Measurements from ENCODE around the gene PITPNC1.

GRCh38 chr17:67517325-67517724 is 140.2 kb downstream of the PITPNC1 start:
- no peak for TF ChIP-seq POLR2A (IDR thresholded peaks at IDR 0.05)
- peak in 1 of 6 experiments; percentile 13 for TF ChIP-seq CTCF (IDR thresholded peaks at IDR 0.05)

Measured in adrenal gland (tissue), 5 donors.